DOHH2 (cell line): Measurements from ENCODE around the gene PRMT7.

Source experiments
- H3F3A ChIP-seq: fragments of 200-600 bp; sonication (generic), shearing (Covaris generic); 2 replicates; pipeline ENCODE4 v1.6.0; 2016; ENCODE audit warnings: antibody characterized with exemption, mild to moderate bottlenecking; ENCODE audit not compliant: control insufficient read depth, insufficient read depth
- H3K27ac ChIP-seq: fragments of 200-600 bp; sonication (generic); 2 replicates; pipeline ENCODE4 v1.5.1; 2014; ENCODE audit warnings: low read depth, mild to moderate bottlenecking, low read length, moderate library complexity
- H3K27me3 ChIP-seq: fragments of 200-600 bp; sonication (generic); 2 replicates; pipeline ENCODE4 v1.6.1; 2014; ENCODE audit warnings: mild to moderate bottlenecking, low read length, mixed read lengths; ENCODE audit not compliant: control insufficient read depth
- H3K36me3 ChIP-seq: fragments of 200-600 bp; sonication (generic); 2 replicates; pipeline ENCODE4 v1.6.1; 2014; ENCODE audit warnings: mild to moderate bottlenecking, low read length, moderate library complexity, mixed read lengths; ENCODE audit not compliant: control insufficient read depth
- H3K4me1 ChIP-seq: fragments of 200-600 bp; sonication (generic); 2 replicates; pipeline ENCODE4 v1.6.1; 2014; ENCODE audit warnings: mild to moderate bottlenecking, low read length, mixed read lengths; ENCODE audit not compliant: control insufficient read depth
- H3K4me2 ChIP-seq: fragments of 200-600 bp; sonication (generic); 2 replicates; pipeline ENCODE4 v1.6.0; 2014; ENCODE audit warnings: mild to moderate bottlenecking, low read length, moderate library complexity
- H3K4me3 ChIP-seq: fragments of 200-600 bp; sonication (generic); 2 replicates; pipeline ENCODE4 v1.5.1; 2014; ENCODE audit warnings: mild to moderate bottlenecking, low read length, mixed read lengths
- H3K79me2 ChIP-seq: fragments of 200-600 bp; sonication (generic); 2 replicates; pipeline ENCODE4 v1.6.1; 2014; ENCODE audit warnings: mild to moderate bottlenecking, low read length, mixed read lengths; ENCODE audit not compliant: control insufficient read depth
- H3K9me2 ChIP-seq: fragments of 200-600 bp; sonication (generic); replicated peaks from 2 replicates; pipeline ENCODE4 v1.6.1; 2014; ENCODE audit warnings: mild to moderate bottlenecking, low read length, mixed read lengths; ENCODE audit not compliant: control insufficient read depth
- H3K9me3 ChIP-seq: fragments of 200-600 bp; sonication (generic); 2 replicates; pipeline ENCODE4 v1.6.1; 2014; ENCODE audit warnings: antibody characterized with exemption, low read length, mixed read lengths; ENCODE audit not compliant: control insufficient read depth, insufficient read depth
- H4K20me1 ChIP-seq: fragments of 200-600 bp; sonication (generic); 2 replicates; pipeline ENCODE4 v1.6.0; 2014; ENCODE audit warnings: low read depth, mild to moderate bottlenecking, antibody characterized with exemption, low read length, moderate library complexity; ENCODE audit not compliant: control insufficient read depth, insufficient read depth
- CTCF ChIP-seq: fragments of 200-600 bp; sonication (generic); IDR thresholded peaks from one replicate; pipeline ENCODE4 v1.5.1; 2014; ENCODE audit warnings: antibody characterized with exemption, mild to moderate bottlenecking, low read depth, low read length; ENCODE audit not compliant: poor library complexity, severe bottlenecking
- EZH2phosphoT487 ChIP-seq: fragments of 200-600 bp; sonication (generic); IDR thresholded peaks from 2 replicates; pipeline ENCODE4 v1.6.1; 2017; ENCODE audit warnings: borderline replicate concordance, mild to moderate bottlenecking, antibody characterized with exemption, low read length, moderate library complexity, mixed read lengths

The PRMT7 gene

GRCh38 chr16:68403704-68404103, 92.9 kb downstream of the PRMT7 start:
- Histone ChIP-seq H3F3A (no peaks in the 10 kb centered on the region), H3K79me2 (no peaks in the 10 kb centered on the region), H3K9me3 (no peaks in the 10 kb centered on the region), H3K4me1 (no peaks in the 10 kb centered on the region), H3K4me3 (no peak overlapping the region), H3K4me2 (no peak overlapping the region), H3K27ac (no peak overlapping the region), H3K36me3 (no peaks in the 10 kb centered on the region), H3K27me3 (peaks cover 4% of the 10 kb centered on the region), H3K9me2 (no peaks in the 10 kb centered on the region), H4K20me1 (no peaks in the 10 kb centered on the region)
- TF ChIP-seq EZH2phosphoT487 (no peak), CTCF (no peak)

GRCh38 chr16:68404736-68405345, 94.0 kb downstream of the PRMT7 start:
- H3K27ac ChIP-seq = no peak overlapping the region
- no peaks in the 10 kb centered on the region for H3F3A ChIP-seq
- H3K36me3 ChIP-seq = no peaks in the 10 kb centered on the region
- no peak overlapping the region for H3K4me2 ChIP-seq
- H3K4me1 ChIP-seq = no peaks in the 10 kb centered on the region
- H3K9me3 ChIP-seq = no peaks in the 10 kb centered on the region
- peaks cover 4% of the 10 kb centered on the region for H3K27me3 ChIP-seq
- TF ChIP-seq CTCF = no peak
- no peak for TF ChIP-seq EZH2phosphoT487
- H3K4me3 ChIP-seq = no peak overlapping the region
- H3K9me2 ChIP-seq = no peaks in the 10 kb centered on the region
- H4K20me1 ChIP-seq = no peaks in the 10 kb centered on the region
- H3K79me2 ChIP-seq = no peaks in the 10 kb centered on the region

GRCh38 chr16:68406458-68407152, 95.8 kb downstream of the PRMT7 start:
- no peak overlapping the region for H3K4me2 ChIP-seq
- H3K36me3 ChIP-seq = no peaks in the 10 kb centered on the region
- H3K27ac ChIP-seq = no peak overlapping the region
- no peaks in the 10 kb centered on the region for H3F3A ChIP-seq
- H3K27me3 ChIP-seq = peaks cover 4% of the 10 kb centered on the region
- no peaks in the 10 kb centered on the region for H3K9me3 ChIP-seq
- H3K79me2 ChIP-seq = no peaks in the 10 kb centered on the region
- no peaks in the 10 kb centered on the region for H3K9me2 ChIP-seq
- no peak overlapping the region for H3K4me3 ChIP-seq
- H3K4me1 ChIP-seq = no peaks in the 10 kb centered on the region
- TF ChIP-seq CTCF (no peak), EZH2phosphoT487 (no peak)
- H4K20me1 ChIP-seq = no peaks in the 10 kb centered on the region
